GM19043 (cell line): ENCODE measurements around the gene TBC1D20.
"Not testable (repeated sequence)": the region's sequence is repeated elsewhere in the genome, so short reads cannot be mapped to it uniquely, and the experiment has no call there.

Experiments
- ATAC-seq: cut with Tn5 transposase; IDR thresholded peaks from one replicate; pipeline ENCODE4 v1.9.1; 2021; ENCODE audit warnings: low read depth; ENCODE audit not compliant: unreplicated experiment

TBC1D20 gene

DNA sequence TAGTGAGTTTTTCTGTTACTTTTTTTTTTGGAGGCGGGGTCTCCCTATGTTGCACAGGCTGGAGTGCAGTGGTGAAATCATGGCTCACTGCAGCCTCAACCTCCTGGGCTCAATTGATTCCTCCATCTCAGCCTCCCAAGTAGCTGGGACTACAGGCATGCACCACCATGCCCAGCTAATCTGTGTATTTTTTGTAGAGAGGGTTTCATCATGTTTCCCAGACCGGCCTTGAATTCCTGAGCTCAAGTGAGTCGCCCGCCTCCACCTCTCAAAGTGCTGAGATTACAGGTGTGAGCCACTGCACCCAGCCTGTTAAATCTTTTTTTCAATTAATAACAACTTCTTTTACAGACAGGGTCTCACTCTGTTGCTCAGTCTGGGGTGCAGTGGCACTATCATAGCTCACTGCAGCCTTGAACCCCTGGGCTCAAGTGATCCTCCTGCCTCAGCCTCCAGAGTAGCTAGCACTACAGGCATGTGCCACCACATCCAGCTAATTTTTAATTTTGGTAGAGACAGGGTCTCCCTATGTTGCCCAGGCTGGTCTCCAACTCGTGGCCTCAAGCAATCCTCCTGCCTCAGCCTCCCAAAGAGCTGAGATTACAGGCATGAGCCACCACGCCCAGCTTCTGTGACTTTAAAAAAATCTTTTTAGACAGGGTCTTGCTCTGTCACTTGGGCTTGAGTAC, 14.4 kb upstream of the TBC1D20 start:
- ATAC-seq: not testable (repeated sequence)

- no peak for ATAC-seq
Measured at GRCh38 chr20:475463-476357, 13.4 kb upstream of the TBC1D20 start.

GRCh38 chr20:474581-474980, 12.2 kb upstream of the TBC1D20 start:
- ATAC-seq: no peak

- ATAC-seq: no peak
Measured at GRCh38 chr20:472889-473292, 10.6 kb upstream of the TBC1D20 start.

DNA sequence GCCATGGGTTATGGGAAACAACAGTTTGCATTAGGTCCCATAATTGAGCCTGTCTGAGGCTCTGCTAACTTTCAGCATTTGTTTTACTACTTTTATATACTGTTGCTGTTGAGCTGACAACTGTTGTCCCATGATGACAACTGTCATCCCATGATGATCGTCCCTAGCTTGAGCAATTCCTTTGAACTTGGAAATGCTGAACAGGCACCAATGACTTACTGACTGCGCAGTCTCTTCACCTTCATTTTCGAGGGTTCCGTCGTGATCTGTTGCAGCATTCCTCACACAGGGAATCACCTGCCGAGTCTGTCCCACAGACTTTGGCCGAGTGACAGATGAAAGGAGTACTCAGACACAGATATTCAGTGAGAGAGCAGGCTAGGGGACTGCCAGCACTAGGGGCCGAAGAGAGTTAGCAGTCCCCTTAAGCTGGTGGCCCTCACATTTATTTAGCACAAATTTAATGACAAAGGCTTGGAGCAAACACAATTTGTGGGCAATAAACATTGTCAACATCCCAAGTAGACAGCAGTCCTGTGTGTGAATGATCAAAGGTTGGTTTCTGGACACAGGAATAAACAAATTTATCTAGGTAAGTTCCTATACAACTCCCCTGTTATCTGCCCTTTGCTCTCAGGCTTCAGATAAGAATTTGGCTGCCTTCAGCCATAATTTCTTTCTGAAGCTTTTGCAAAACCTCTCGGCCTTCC, 10.0 kb upstream of the TBC1D20 start:
- no peak for ATAC-seq

DNA sequence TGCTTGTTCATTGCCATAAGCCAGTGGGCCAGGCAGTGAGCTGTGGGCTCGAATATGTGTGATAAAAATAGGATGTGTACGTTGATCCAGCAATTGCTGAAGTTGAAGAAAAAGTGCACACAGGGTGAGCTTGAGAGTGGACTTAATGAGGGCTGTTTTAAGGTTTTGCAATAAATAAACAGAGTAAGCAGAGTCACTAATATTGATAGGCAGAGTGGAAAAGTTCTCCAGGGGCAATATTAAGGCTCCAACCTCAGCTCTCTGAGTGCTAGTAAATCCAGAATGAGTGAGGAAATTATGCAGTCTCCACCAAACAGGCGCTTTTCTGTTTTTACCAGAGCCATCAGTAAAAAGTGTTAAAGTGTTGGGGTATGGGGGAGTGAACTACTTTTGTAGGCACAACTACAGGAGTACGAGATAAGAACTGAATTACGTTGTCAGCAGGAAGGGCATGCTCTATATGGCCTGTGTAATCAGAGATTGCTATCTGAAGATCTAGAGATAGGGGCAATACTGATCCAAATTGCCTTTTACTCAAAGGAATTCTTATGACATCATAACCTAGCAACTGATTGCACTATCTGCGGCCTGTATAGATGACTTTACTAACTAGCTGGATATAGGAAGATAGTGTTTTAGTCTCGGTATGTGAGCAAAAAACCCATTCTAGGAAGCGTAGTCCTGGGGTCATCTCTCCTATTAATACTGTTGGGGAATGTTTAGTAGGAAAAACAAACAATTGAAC, 7.6 kb upstream of the TBC1D20 start:
- no peak for ATAC-seq

GRCh38 chr20:467755-468154, 5.4 kb upstream of the TBC1D20 start:
- ATAC-seq: no peak

- peak; percentile 25 for ATAC-seq
Measured at GRCh38 chr20:461254-462198, 807 bp downstream of the TBC1D20 start.

DNA sequence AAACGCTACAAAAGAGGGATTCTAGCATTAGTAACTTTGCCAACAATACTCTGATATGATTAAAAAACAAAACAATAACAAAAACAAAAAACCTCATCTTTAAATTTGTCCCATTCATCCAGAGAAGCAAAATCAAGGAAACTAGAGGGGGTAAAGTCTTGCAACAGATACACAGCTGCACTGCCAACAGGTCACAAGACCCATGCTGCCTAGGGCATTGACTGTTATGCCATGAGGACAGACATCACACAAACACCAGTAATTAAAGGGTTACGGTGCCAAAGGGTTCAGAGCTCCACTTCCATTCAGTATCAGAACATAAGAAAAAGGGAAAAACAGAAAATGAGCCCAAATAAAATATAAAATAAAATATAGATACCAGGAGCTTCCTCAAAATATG, 1.6 kb downstream of the TBC1D20 start:
- no peak for ATAC-seq

GRCh38 chr20:460180-460579, 2.2 kb downstream of the TBC1D20 start:
- no peak for ATAC-seq

- no peak for ATAC-seq
Measured at GRCh38 chr20:458776-459175, 3.6 kb downstream of the TBC1D20 start.

GRCh38 chr20:454951-455350, 7.4 kb downstream of the TBC1D20 start:
- no peak for ATAC-seq

DNA sequence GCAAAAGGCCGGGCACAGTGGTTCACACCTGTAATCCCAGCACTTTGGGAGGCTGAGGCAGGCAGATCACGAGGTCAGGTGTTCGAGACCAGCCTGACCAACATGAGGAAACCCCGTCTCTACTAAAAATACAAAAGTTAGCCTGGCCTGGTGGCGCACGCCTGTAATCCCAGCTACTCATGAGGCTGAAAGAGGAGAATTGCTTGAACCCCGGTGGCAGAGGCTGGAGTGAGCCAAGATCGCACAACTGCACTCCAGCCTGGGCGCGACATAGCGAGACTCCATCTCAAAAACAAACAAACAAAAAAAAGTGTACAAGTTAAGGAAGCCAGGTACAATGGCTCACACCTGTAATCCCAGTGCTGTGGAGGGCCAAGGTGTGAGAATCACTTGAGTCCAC, 10.3 kb downstream of the TBC1D20 start:
- not testable (repeated sequence) for ATAC-seq

DNA sequence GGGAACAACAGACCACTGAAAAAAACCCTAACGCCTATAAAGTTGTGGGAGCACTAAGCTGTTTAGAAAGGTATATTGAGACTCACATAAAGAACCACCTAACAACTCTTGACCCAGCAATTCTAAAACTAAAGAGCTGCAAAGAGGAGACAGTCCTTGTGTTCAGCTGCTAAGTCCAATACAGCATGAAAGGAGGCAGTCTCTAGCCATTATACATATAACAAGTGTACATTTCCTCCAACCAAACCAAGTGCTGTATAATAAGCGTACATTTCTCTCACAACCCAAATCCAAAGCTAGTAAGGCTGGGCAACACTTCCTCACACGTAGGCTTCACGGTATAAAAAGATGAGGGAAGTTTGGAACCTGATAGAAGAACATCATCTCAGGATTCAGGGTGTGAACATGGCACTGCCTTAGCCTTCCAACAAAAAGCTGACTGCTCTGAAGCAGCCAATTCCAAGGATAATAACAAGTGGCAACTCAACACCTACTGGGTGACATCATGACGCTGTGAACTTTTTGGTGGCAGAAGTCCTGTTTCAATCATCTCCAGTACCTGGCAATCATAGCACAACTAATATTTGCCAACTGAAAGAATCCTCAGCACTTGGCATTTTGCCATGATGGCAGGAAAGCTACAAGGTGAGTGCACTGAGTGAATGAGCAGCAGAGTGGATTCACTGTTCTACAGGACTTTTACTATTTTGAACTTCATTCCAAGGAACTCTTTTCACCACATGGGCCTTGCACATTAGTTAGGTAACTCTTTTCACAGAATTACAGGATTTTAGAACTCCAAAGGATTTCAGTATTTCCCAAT, 16.6 kb downstream of the TBC1D20 start:
- no peak for ATAC-seq

- no peak for ATAC-seq
Measured at GRCh38 chr20:444862-445426, 17.4 kb downstream of the TBC1D20 start.

GRCh38 chr20:444117-444516, 18.2 kb downstream of the TBC1D20 start:
- no peak for ATAC-seq

- ATAC-seq: no peak
Measured at GRCh38 chr20:443223-443775, 19.0 kb downstream of the TBC1D20 start.

- no peak for ATAC-seq
Measured at GRCh38 chr20:440636-441035, 21.7 kb downstream of the TBC1D20 start.
